HepG2 (cell line): ENCODE data around the gene TMEM108. TPM values are rescaled to one million over a fixed set of nuclear protein-coding genes. Genes with fewer than 3 reads are reported as not detected.
"Not testable (repeated sequence)": the region's sequence is repeated elsewhere in the genome, so short reads cannot be mapped to it uniquely, and the experiment has no call there.

ENCODE experiments used
- ATAC-seq: fragments of 200-7000 bp; cut with Tn5 transposase; 3 replicates; pipeline ENCODE4 v1.9.1; 2020; ENCODE audit warnings: mild to moderate bottlenecking, moderate library complexity
- BruUV-seq: library from RNA; stranded (reverse); fragments of 400-500 nt; replicated peaks from 2 replicates; lab custom pipeline; 2021; lab: Mats Ljungman, UMichigan
- CTCF ChIA-PET: fragments of 300-600 bp; formaldehyde crosslinking; extraction: SDS; loops from one replicate; lab custom pipeline; 2021; ENCODE audit warnings: low total read pairs, inconsistent platforms, low intra/inter-chr PET ratio; lab: Yijun Ruan, JAX
- POLR2A ChIA-PET: fragments of 350-600 bp; sonication (Branson Sonifier 250); formaldehyde crosslinking; loops from one replicate; lab custom pipeline; 2020; ENCODE audit warnings: antibody characterized with exemption, inconsistent platforms; lab: Yijun Ruan, JAX
- DNase-seq: peaks from one replicate; pipeline ENCODE4 v3.0.0-alpha.2; 2015; ENCODE audit warnings: low spot score
- FAIRE-seq: peaks from 3 replicates; lab custom pipeline; 2011; peaks lifted over from hg19 to GRCh38; lab: Jason Lieb, UNC
- H2AFZ ChIP-seq: one replicate; pipeline ENCODE4 v1.6.1; 2011; ENCODE audit warnings: low read length, inconsistent platforms
- H3K27ac ChIP-seq: fragments of 300-600 bp; 3 replicates; pipeline ENCODE4 v1.8.0; 2011; ENCODE audit warnings: mixed run types, mild to moderate bottlenecking, mixed read lengths, low read length, inconsistent platforms; ENCODE audit not compliant: insufficient read depth; ENCODE audit errors: extremely low read length
- H3K27me3 ChIP-seq, 2 experiments: fragments of 200-600 bp in 1 of 2; 2 replicates in 1 of 2; 3 replicates in 1 of 2; pipeline versions ENCODE4 v1.6.0 to v1.8.0; 2011; ENCODE audit warnings: low read length in 2 of 2, mild to moderate bottlenecking in 2 of 2, moderate library complexity in 2 of 2, inconsistent platforms in 1 of 2; ENCODE audit not compliant: insufficient read depth in 2 of 2, control insufficient read depth in 1 of 2
- H3K36me3 ChIP-seq, 2 experiments: fragments of 200-600 bp in 1 of 2; replicated peaks in 1 of 2; 2 replicates in 1 of 2; 3 replicates in 1 of 2; pipeline versions ENCODE4 v1.5.1 to v1.8.0; 2011; ENCODE audit warnings: low read length in 2 of 2, inconsistent platforms in 1 of 2; ENCODE audit not compliant: insufficient read depth in 2 of 2, control insufficient read depth in 1 of 2
- H3K4me1 ChIP-seq: 2 replicates; pipeline ENCODE4 v1.5.1; 2012; ENCODE audit warnings: low read length, inconsistent platforms; ENCODE audit not compliant: insufficient read depth
- H3K4me2 ChIP-seq: 2 replicates; pipeline ENCODE4 v1.6.0; 2011; ENCODE audit warnings: low read depth, low read length, inconsistent platforms
- H3K4me3 ChIP-seq, 3 experiments: fragments of 200-600 bp in 1 of 3; sonication (generic), shearing (Covaris generic) in 1 of 3; replicated peaks in 1 of 3; 2 replicates each; pipeline ENCODE4 v1.5.1; 2011 to 2016; ENCODE audit warnings: low read length in 3 of 3, inconsistent platforms in 2 of 3, low read depth in 2 of 3, mild to moderate bottlenecking in 2 of 3, control low read depth in 1 of 3, mixed read lengths in 1 of 3; ENCODE audit not compliant: insufficient read depth in 1 of 3
- H3K79me2 ChIP-seq: one replicate; pipeline ENCODE4 v1.6.1; 2011; ENCODE audit warnings: low read length, inconsistent platforms; ENCODE audit not compliant: insufficient read depth
- H3K9ac ChIP-seq: 2 replicates; pipeline ENCODE4 v1.6.0; 2011; ENCODE audit warnings: mild to moderate bottlenecking, low read depth, low read length, inconsistent platforms; ENCODE audit not compliant: insufficient read depth
- H3K9me3 ChIP-seq: 2 replicates; pipeline ENCODE4 v1.5.1; 2012; ENCODE audit warnings: mild to moderate bottlenecking, low read length
- H4K20me1 ChIP-seq: 2 replicates; pipeline ENCODE4 v1.6.0; 2011; ENCODE audit warnings: inconsistent platforms, mild to moderate bottlenecking, low read length, moderate library complexity; ENCODE audit not compliant: insufficient read depth
- CEBPB ChIP-seq: IDR thresholded peaks from 2 replicates; pipeline ENCODE4 v1.6.1; 2011; ENCODE audit warnings: low read depth, low read length, improper control_type of control experiment, borderline replicate concordance
- NFE2L2 ChIP-seq: fragments of 150-350 bp; IDR thresholded peaks from 2 replicates; pipeline ENCODE4 v1.6.1; 2014; ENCODE audit warnings: low read length
- PHF5A ChIP-seq: IDR thresholded peaks from one replicate; pipeline ENCODE4 v1.6.1; 2018; ENCODE audit warnings: low read depth, missing genetic modification reagents; ENCODE audit not compliant: unreplicated experiment
- PPARG ChIP-seq: conservative IDR thresholded peaks from 2 replicates; pipeline ENCODE4 v1.6.1; 2016; ENCODE audit warnings: missing biosample characterization, missing genetic modification reagents
- TRIM24 ChIP-seq: sonication (generic); formaldehyde crosslinking; IDR thresholded peaks from 2 replicates; pipeline ENCODE4 v1.8.0; 2022; ENCODE audit warnings: mild to moderate bottlenecking, missing genetic modification reagents
- ZBTB20 ChIP-seq: sonication (generic); formaldehyde crosslinking; IDR thresholded peaks from 2 replicates; pipeline ENCODE4 v1.8.1; 2023; ENCODE audit warnings: missing genetic modification reagents, low read depth, mild to moderate bottlenecking, borderline replicate concordance
- ZNF556 ChIP-seq: sonication (generic); formaldehyde crosslinking; IDR thresholded peaks from 2 replicates; pipeline ENCODE4 v1.4.0; 2020; ENCODE audit warnings: mild to moderate bottlenecking, missing genetic modification reagents, borderline replicate concordance
- WGBS: methylation state at CpG from one replicate; pipeline ENCODE4 v1.1.6; 2017; ENCODE audit warnings: low lambda C conversion rate; 5-methylcytosine and 5-hydroxymethylcytosine counted together
- in situ Hi-C: cut with HindIII; loops from 2 replicates; pipeline ENCODE4 v1.10.0; 2017; ENCODE audit warnings: low pct_unique_long_range_greater_than_20kb; ENCODE audit not compliant: extremely low pct_ligation_motif_present
- intact Hi-C: fragments of 100-400 bp; cut with micrococcal nuclease; formaldehyde crosslinking; loops from one replicate; pipeline ENCODE4 v1.10.0; 2022; ENCODE audit not compliant: unreplicated experiment
- polyA plus RNA-seq, 8 experiments: library from polyadenylated mRNA; depleted of rRNA in 3 of 8; stranded (reverse) in 7 of 8; unstranded in 1 of 8; fragments of >200 nt; fragmentation: Illumina TruSeq in 4 of 8; extraction: Trizol in 4 of 8; gene quantifications; 2 replicates each; pipeline versions ENCODE4 v1.2.1 to v1.2.3, GENCODE V29; 2011 to 2016; ENCODE audit warnings: low read depth in 4 of 8, missing spikeins in 1 of 8, mixed read lengths in 1 of 8; ENCODE audit not compliant: insufficient read depth in 1 of 8
- total RNA-seq, 5 experiments: library from RNA; depleted of rRNA; stranded (reverse); fragments of >200 nt; fragmentation: Illumina TruSeq; extraction: Trizol; gene quantifications; 2 replicates each; pipeline ENCODE4 v1.2.3, GENCODE V29; 2016; ENCODE audit warnings: low read depth in 1 of 5
- TF ChIP-seq, protein P1 (sequence below): sonication (generic); formaldehyde crosslinking; IDR thresholded peaks from 2 replicates; pipeline ENCODE4 v1.4.0; 2020; ENCODE audit warnings: mild to moderate bottlenecking, missing genetic modification reagents

Gene TMEM108
- total and polyA plus RNA-seq, 2 of the 13 experiments (the other 11 are each of a cell fraction or from before 2014, with no cell fraction given), result not detected

DNA sequence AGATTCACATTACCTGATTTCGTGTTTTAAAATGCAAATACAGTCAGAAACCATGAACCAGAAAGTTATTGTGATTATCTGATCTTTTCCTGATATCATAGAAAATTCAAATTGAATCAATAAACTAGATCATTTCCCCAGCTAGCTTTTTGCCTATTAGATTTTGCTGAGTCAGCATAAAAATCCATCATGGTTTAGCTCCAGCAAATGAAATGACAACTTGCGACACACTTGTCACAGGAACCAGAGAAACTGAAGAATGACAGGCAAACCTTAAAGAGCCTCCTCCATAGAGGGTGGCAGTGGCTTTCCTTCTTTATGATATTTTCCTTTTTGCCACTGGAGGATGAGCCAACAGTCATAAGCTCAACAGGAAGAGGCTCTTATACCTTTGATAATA lies 30.6 kb upstream of the TMEM108 start (continued):
- TF ChIP-seq NFE2L2 (peak; percentile 34; the same call in 1 of the 2 replicates), TRIM24 (CRISPR knock-in tag) (no peak), PHF5A (CRISPR knock-in tag) (no peak), PPARG (CRISPR knock-in tag) (no peak)
- TF ChIP-seq, protein P1, sequence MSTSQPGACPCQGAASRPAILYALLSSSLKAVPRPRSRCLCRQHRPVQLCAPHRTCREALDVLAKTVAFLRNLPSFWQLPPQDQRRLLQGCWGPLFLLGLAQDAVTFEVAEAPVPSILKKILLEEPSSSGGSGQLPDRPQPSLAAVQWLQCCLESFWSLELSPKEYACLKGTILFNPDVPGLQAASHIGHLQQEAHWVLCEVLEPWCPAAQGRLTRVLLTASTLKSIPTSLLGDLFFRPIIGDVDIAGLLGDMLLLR (CRISPR knock-in tag), result no peak
- TF ChIP-seq, all 625 proteins: peak for 4

DNA sequence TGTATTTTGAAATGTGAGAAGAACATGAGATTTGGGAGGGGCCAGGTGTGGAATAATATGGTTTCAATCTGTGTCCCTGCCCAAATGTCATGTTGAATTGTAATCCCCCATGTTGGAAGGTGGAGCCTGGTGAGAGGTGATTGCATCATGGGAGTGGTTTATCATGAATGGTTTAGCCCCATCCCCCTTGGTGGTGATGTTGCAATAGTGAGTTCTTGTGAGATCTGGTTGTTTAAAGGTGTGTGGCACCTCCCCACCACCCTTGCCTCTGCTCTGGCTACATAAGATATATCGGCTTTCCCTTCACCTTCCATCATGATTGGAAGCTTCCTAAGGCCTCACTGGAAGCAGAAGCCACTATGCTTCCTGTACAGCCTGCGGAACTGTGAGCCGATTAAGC lies 23.9 kb upstream of the TMEM108 start:
- Histone ChIP-seq H4K20me1 (no peaks in the 10 kb centered on the region), H3K4me2 (no peak overlapping the region), H3K9me3 (no peaks in the 10 kb centered on the region; the same call in 1 of the 2 replicates), H3K9ac (no peak overlapping the region), H2AFZ (no peak overlapping the region), H3K27ac (no peak overlapping the region), H3K4me3 (no peak overlapping the region), H3K79me2 (no peaks in the 10 kb centered on the region), H3K36me3 (no peaks in the 10 kb centered on the region), H3K4me1 (no peaks in the 10 kb centered on the region), H3K27me3 (peaks cover 0 to 2% of the 10 kb centered on the region in 2 experiments; a peak in 2 of 5 replicates)
- no TSS peak for BruUV-seq
- POLR2A ChIA-PET, result no interaction called here
- 27% methylated on average over 3 of the region's 3 CpGs for WGBS
- no peak for ATAC-seq
- intact Hi-C loops, result no loop called here
- in situ Hi-C loops, result no loop called here
- no peak for DNase-seq
- FAIRE-seq, result no peak
- TF ChIP-seq ZBTB20 (no peak), ZNF556 (CRISPR knock-in tag) (no peak), CEBPB (peak; percentile 63)
- CTCF ChIA-PET, result no interaction called here

DNA sequence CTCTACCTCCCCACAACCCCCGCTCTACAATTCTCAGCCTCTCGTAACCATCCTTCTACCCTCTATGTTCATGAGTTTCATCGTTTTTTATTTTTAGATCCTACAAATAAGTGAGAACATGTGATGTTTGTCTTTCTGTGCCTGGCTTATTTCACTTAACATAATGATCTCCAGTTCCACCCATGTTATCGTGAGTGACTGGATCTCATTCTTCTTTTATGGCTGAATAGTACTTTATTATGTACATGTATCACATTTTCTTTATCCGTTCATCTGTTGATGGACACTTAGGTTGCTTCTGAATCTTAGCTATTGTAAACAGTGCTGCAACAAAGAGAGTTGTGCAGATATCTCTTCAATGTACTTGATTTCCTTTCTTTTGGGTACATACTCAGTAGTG lies 22.6 kb upstream of the TMEM108 start:
- CTCF ChIA-PET, H4K20me1 ChIP-seq, H3K4me1 ChIP-seq, in situ Hi-C loops, DNase-seq, intact Hi-C loops, H3K4me2 ChIP-seq, H3K9me3 ChIP-seq, H3K36me3 ChIP-seq, H3K27me3 ChIP-seq, H3K4me3 ChIP-seq, FAIRE-seq, H2AFZ ChIP-seq, H3K27ac ChIP-seq, BruUV-seq, H3K79me2 ChIP-seq, ATAC-seq, POLR2A ChIA-PET, H3K9ac ChIP-seq: not testable (repeated sequence)
- 3% methylated on average over 5 of the region's 5 CpGs for WGBS
